ENCODE data around the gene NPIPA8. TPM values are rescaled to one million over a fixed set of nuclear protein-coding genes. Genes with fewer than 3 reads are reported as not detected.
"Not testable (repeated sequence)": the region's sequence is repeated elsewhere in the genome, so short reads cannot be mapped to it uniquely, and the experiment has no call there.

NPIPA8 gene
- total RNA-seq, 1 experiment from 2014 or later, result 0.72 TPM

DNA sequence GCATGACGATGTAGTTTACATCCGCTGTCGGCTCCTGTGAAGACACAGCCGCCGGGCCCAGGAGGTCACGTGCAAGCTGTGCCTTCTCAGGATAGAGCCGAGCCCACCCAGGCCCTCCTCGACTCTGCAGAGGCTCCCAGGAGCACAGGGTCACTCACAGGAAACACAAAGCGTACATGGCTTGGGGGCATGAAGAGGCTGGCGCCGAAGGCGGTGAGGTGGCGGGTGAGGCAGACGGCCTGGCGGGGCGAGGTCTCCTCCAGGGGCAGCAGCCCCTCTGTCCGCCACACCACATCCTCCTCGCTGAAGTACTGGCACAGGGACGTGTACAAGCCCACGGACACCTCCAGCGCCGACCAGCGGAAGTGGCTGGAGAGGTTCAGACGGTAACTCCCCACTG is 2.7 kb upstream of the NPIPA8 start:
- not testable (repeated sequence) for H2BK20ac ChIP-seq (ENCODE audit: low read depth, low read length, poor library complexity, severe bottlenecking); H3K79me2 ChIP-seq (ENCODE audit: insufficient read depth, low read length); H2AK5ac ChIP-seq (ENCODE audit: insufficient read length, low read length); H3K27me3 ChIP-seq (ENCODE audit: insufficient read depth, low read length); H3K14ac ChIP-seq (ENCODE audit: insufficient read depth, low read length); H3K9me3 Mint-ChIP-seq; H2BK120ac ChIP-seq (ENCODE audit: low read depth, low read length, poor library complexity, severe bottlenecking); H4K5ac ChIP-seq (ENCODE audit: insufficient read length, low read depth, low read length); H4K91ac ChIP-seq (ENCODE audit: insufficient read length, low read depth, low read length); H3K4me1 ChIP-seq (ENCODE audit: insufficient read depth, low read length); H3K27ac ChIP-seq (ENCODE audit: insufficient read length, low read depth, low read length); H4K8ac ChIP-seq (replicated peaks; ENCODE audit: insufficient read length, low read depth, low read length); H3K9ac ChIP-seq (ENCODE audit: extremely low read depth, insufficient read length, low read length); H3K18ac ChIP-seq (ENCODE audit: insufficient read length, low read depth, low read length); H3K4ac ChIP-seq (ENCODE audit: low read depth, low read length); H4K20me1 ChIP-seq (ENCODE audit: control insufficient read depth, insufficient read depth, insufficient read length); DNase-seq; H3K27me3 Mint-ChIP-seq (ENCODE audit: low read depth); H2BK15ac ChIP-seq (ENCODE audit: low read depth, low read length); H2BK12ac ChIP-seq (ENCODE audit: insufficient read length, low read depth, low read length); H3K36me3 Mint-ChIP-seq (ENCODE audit: insufficient read depth in 1 of 3, low read depth in 3 of 3); H2BK5ac ChIP-seq (ENCODE audit: insufficient read length, low read length); H3T11ph ChIP-seq (ENCODE audit: low read length); H3K4me1 Mint-ChIP-seq; H3K23me2 ChIP-seq (ENCODE audit: insufficient read length, low read depth, low read length, poor library complexity, severe bottlenecking); H3K23ac ChIP-seq (ENCODE audit: insufficient read length, low read depth, low read length); H3K56ac ChIP-seq (ENCODE audit: insufficient read length, low read depth, low read length); H2AFZ ChIP-seq (ENCODE audit: low read length); H3K4me3 Mint-ChIP-seq; H3K27ac Mint-ChIP-seq; H3K4me2 ChIP-seq (ENCODE audit: insufficient read depth, insufficient read length, low read length); H3K79me1 ChIP-seq (ENCODE audit: insufficient read depth, low read depth, low read length, poor library complexity, severe bottlenecking); H3K9me3 ChIP-seq (ENCODE audit: control insufficient read depth, low read depth, low read length)
- WGBS (ENCODE audit: extremely low coverage, insufficient read length, low lambda C conversion rate), result no CpG with 5 or more reads among the region's 24 CpGs

DNA sequence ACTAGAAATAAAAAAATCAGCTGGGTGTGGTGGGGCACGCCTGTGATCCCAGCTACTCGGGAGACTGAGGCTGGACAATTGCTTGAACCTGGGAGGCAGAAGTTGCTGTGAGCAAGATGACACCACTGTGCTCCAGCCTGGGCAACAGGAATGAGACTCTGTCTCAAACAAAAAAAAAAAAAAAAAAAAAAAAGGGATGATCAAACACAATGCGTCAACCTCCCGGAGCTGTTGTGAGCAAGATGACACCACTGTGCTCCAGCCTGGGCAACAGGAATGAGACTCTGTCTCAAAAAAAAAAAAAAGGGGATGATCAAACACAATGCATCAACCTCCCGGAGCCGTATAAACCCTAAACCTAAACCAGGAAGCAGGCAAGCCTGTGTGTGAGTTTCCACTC is 24.7 kb downstream of the NPIPA8 start:
- not testable (repeated sequence) for H3K4me1 ChIP-seq (ENCODE audit: insufficient read depth, low read length); H3K14ac ChIP-seq (ENCODE audit: insufficient read depth, low read length); H3K79me1 ChIP-seq (ENCODE audit: insufficient read depth, low read depth, low read length, poor library complexity, severe bottlenecking); H2BK5ac ChIP-seq (ENCODE audit: insufficient read length, low read length); H3K27ac Mint-ChIP-seq; H3K9me3 Mint-ChIP-seq; H3K36me3 Mint-ChIP-seq (ENCODE audit: insufficient read depth in 1 of 3, low read depth in 3 of 3); H3K79me2 ChIP-seq (ENCODE audit: insufficient read depth, low read length); H2BK20ac ChIP-seq (ENCODE audit: low read depth, low read length, poor library complexity, severe bottlenecking); H4K5ac ChIP-seq (ENCODE audit: insufficient read length, low read depth, low read length); H3K27ac ChIP-seq (ENCODE audit: insufficient read length, low read depth, low read length); H4K8ac ChIP-seq (replicated peaks; ENCODE audit: insufficient read length, low read depth, low read length); H3K4me2 ChIP-seq (ENCODE audit: insufficient read depth, insufficient read length, low read length); H3K27me3 Mint-ChIP-seq (ENCODE audit: low read depth); H3K9ac ChIP-seq (ENCODE audit: extremely low read depth, insufficient read length, low read length); H4K20me1 ChIP-seq (ENCODE audit: control insufficient read depth, insufficient read depth, insufficient read length); H3K4me3 Mint-ChIP-seq; H3K4me1 Mint-ChIP-seq; DNase-seq; H3K23ac ChIP-seq (ENCODE audit: insufficient read length, low read depth, low read length); H2AK5ac ChIP-seq (ENCODE audit: insufficient read length, low read length); H2BK15ac ChIP-seq (ENCODE audit: low read depth, low read length); H3K23me2 ChIP-seq (ENCODE audit: insufficient read length, low read depth, low read length, poor library complexity, severe bottlenecking); H3K18ac ChIP-seq (ENCODE audit: insufficient read length, low read depth, low read length); H2AFZ ChIP-seq (ENCODE audit: low read length); H3K9me3 ChIP-seq (ENCODE audit: control insufficient read depth, low read depth, low read length); H4K91ac ChIP-seq (ENCODE audit: insufficient read length, low read depth, low read length); H2BK120ac ChIP-seq (ENCODE audit: low read depth, low read length, poor library complexity, severe bottlenecking); H3K4ac ChIP-seq (ENCODE audit: low read depth, low read length); H3K27me3 ChIP-seq (ENCODE audit: insufficient read depth, low read length); H3T11ph ChIP-seq (ENCODE audit: low read length); H2BK12ac ChIP-seq (ENCODE audit: insufficient read length, low read depth, low read length); H3K56ac ChIP-seq (ENCODE audit: insufficient read length, low read depth, low read length)
- no CpG with 5 or more reads among the region's 6 CpGs for WGBS (ENCODE audit: extremely low coverage, insufficient read length, low lambda C conversion rate)
